Measurements from ENCODE around the gene REXO4. TPM values are rescaled to one million over a fixed set of nuclear protein-coding genes. Genes with fewer than 3 reads are reported as not detected.

REXO4 gene
- 10 to 100 TPM; 20.6 to 28.3 TPM for total RNA-seq

GRCh38 chr9:133417541-133418461 is at the start of gene REXO4:
Gene REXO4 (minus strand): TSS chr9:133418010. CDS start chr9:133417844, 166 bp downstream.
- Mint-ChIP-seq H3K36me3 (peaks cover 20 to 40% of the 10 kb centered on the region in 2 donors), H3K9me3 (no peaks in the 10 kb centered on the region), H3K27ac (peak within 1 kb of the TSS; percentile 97 to 98)
- DNase-seq (ENCODE audit: low spot score in 2 of 2), result peak; percentile 86 to 93
- peak; percentile 84 to 92 for ATAC-seq

DNA sequence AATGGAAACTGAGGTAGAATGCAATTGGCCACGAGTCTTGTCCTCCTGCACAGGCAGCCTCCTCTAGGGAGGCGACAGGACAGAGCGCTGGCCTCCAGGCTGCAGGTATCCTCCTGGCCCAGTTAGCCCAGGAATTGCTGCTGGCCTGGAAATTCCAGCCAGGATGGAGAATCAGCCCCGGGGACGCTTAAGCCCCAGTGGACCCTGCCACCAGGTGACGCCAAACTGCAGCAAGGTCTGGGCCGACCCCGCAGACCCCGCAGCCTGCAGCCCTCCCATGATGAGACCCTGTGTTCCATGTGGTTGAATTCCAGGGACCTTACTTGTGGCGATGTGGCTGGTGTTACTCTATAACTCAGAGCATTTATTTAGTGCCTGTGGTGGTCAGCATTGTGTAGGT is 49.3 kb upstream of the REXO4 start:
- ATAC-seq (no peak), DNase-seq (ENCODE audit: low spot score in 2 of 2) (no peak)
- no peaks in the 10 kb centered on the region for H3K9me3 Mint-ChIP-seq
- no peaks in the 10 kb centered on the region for H3K36me3 Mint-ChIP-seq
- H3K27ac Mint-ChIP-seq, result no peak overlapping the region

DNA sequence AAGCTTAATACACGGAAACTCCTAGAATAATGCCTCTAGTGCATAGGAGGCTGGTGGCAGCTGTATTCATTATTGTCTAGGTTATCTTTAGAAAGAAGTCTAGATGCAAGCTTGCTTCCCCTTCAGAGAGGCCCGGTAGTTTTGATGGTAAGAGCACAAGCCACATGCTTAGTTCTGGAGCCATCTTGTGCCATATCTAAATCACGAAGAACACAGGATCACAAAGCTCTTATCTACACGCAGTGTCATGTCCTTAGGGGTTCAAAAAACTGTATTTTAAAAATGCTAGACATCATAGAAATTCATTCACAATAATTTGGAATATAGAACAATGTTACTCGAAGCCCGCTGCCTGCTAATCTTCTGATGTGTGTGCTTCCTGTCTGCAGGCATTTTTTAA is 48.2 kb upstream of the REXO4 start:
- no peak for DNase-seq (ENCODE audit: low spot score in 2 of 2)
- Mint-ChIP-seq H3K36me3 (no peaks in the 10 kb centered on the region), H3K27ac (no peak overlapping the region), H3K9me3 (no peaks in the 10 kb centered on the region)
- no peak for ATAC-seq

DNA sequence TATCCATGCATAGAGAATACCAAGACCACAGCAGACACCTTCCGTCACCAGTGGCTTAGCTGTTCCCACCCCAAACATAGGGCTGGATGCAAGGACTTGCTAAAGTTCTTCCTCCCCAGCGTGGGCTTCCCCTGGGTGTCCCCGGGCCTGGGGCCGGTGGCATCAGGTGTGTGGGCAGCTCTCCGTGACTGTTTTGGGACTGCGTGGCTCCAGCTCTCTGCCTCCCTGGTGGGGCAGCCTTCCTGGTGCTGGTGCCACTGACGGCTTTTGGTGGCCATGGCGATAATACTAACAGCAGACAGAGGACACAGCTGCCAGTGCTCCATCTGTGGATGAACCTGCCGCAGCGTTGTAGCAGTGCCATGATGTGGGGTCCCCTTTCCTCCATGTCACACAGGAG is 46.8 kb upstream of the REXO4 start:
- DNase-seq (ENCODE audit: low spot score in 2 of 2), result no peak
- no peaks in the 10 kb centered on the region for H3K36me3 Mint-ChIP-seq
- no peaks in the 10 kb centered on the region for H3K9me3 Mint-ChIP-seq
- H3K27ac Mint-ChIP-seq, result no peak overlapping the region
- no peak for ATAC-seq

DNA sequence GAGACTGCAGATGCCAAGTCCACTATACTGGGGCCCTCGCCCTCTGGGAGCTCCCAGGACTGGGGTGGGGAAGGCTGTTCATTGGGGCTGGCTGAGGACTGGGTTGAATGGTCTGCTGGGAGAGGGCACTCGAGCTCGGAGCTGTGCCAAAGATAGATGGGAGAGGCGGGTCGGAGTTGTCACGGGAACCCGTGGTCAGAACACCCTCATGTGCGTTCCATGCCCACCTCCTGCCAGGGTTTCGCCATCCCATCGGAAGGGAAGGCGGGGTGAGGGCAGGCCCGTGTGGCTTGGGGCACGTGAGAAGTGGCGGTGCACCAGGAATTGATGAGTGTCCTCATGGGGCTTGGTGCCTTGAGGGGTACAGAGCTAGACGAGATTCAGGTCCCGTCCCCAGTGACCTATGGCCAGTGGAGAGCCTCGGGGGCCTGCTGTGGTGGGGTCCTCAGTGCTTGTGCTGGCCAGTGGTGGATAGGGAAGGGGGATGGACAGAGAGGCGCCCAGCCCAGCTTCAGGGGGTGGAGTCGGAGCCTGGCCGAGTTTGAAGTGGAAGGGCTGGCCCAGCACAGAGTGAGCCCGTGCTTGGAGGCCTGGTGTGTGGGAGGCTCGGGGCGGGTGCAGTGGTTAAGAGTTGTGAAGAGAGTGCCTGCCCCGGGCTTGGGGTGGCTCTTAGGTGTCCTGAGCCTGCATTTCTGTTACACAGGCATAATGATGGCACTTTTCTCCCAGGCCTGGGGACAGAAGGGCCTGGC is 46.2 kb upstream of the REXO4 start:
- Mint-ChIP-seq H3K36me3 (no peaks in the 10 kb centered on the region), H3K9me3 (no peaks in the 10 kb centered on the region), H3K27ac (no peak overlapping the region)
- DNase-seq (ENCODE audit: low spot score in 2 of 2) (no peak), ATAC-seq (no peak)

GRCh38 chr9:133463234-133463863 is 45.5 kb upstream of the REXO4 start:
- ATAC-seq (no peak), DNase-seq (ENCODE audit: low spot score in 2 of 2) (no peak)
- Mint-ChIP-seq H3K9me3 (no peaks in the 10 kb centered on the region), H3K27ac (no peak overlapping the region), H3K36me3 (no peaks in the 10 kb centered on the region)

GRCh38 chr9:133461975-133462374 is 44.2 kb upstream of the REXO4 start:
- Mint-ChIP-seq H3K9me3 (no peaks in the 10 kb centered on the region), H3K36me3 (no peaks in the 10 kb centered on the region), H3K27ac (peak overlapping the region in 1 of 2 donors; percentile 38)
- no peak for ATAC-seq
- DNase-seq (ENCODE audit: low spot score in 2 of 2), result no peak

DNA sequence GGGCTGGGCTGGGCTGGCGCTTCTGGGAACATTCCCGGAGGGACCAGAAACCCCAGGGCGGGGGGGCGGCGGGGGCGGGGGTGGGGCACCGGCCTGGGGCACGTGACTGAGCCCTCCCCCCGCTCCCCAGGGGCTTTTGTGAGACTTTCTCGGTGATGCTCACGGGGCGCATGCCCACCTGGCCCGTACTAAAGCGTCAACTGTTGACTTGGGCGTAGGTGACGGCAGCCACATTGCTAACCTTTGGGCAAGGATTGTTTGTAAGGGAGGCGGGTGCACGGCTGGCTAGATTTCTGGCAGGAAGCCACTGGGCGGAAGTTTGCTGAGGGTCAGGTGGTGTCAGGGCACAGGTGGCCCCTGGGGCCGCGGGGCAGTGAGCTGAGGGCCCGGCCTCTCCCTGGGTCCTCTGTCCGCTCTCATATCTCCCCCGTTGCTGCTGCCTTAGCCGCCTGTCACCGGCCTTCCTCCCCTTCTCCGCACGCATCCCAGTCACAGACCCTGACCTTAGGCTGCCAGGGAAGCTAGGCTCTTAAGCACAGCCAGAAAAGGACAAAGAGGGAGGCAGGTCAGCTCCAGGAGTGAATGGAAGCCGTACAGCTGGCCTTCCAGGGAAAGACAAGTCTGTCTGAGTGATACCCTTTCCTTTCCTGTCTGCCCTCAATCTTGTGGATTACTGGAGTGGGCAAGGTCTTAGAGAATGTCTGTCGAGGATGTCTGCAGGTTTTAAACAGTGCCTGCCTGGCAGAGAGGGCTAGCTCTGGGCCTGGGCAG is 42.8 kb upstream of the REXO4 start:
- Mint-ChIP-seq H3K9me3 (no peaks in the 10 kb centered on the region), H3K36me3 (no peaks in the 10 kb centered on the region), H3K27ac (peak overlapping the region in 1 of 2 donors; percentile 85)
- DNase-seq (ENCODE audit: low spot score in 2 of 2), result no peak
- ATAC-seq, result no peak

DNA sequence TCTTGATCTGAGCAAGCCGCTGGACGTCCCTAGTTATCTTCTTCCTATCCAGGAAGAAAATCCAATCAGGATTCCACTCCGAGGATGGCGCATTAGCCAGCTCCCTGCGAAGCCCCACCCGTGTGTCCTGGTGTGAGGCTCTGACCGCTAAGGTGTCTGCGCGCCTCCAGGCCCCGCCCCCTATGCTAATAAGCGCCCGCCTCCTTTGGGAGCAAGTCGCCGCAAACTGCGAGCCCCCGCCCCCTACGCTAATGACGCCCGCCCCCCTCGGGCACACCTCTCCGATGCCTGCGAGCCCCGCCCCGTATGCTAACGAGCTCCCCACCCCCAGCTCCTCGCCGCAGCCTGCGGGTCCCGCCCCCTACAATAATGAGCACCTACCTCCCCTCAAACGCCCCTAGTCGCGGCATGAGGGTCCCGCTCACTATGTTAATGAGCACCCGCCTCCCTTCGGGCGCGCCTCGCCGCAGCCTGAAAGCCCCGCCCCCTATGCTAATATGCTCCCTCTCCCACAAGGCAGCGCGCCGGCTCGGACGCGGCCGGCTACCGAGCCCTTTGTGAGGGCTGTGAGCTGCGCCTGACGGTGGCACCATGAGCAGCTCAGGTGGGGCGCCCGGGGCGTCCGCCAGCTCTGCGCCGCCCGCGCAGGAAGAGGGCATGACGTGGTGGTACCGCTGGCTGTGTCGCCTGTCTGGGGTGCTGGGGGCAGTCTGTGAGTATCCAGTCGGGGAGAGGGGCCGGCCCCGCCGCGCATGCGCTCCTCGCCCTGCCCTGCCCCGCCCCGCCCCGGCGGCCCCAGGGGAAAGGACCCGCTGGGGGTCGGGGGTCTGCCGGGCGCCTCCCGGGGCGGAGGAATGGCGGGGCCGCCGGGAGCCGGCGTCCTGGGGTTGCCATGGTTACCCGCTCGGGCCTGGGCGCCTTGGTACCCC is 41.9 kb upstream of the REXO4 start, which contains the start of gene CACFD1:
TSS of gene CACFD1 (plus strand) at position 503 of the 929 bp plus-strand sequence. CDS start at position 592, 89 bp downstream.
- Mint-ChIP-seq H3K36me3 (no peaks in the 10 kb centered on the region), H3K9me3 (no peaks in the 10 kb centered on the region), H3K27ac (peak within 1 kb of the TSS; percentile 44 to 85)
- ATAC-seq (peak; percentile 87 to 89), DNase-seq (ENCODE audit: low spot score in 2 of 2) (peak; percentile 88)

GRCh38 chr9:133458643-133459312 is 41.0 kb upstream of the REXO4 start:
- Mint-ChIP-seq H3K9me3 (no peaks in the 10 kb centered on the region), H3K27ac (no peak overlapping the region), H3K36me3 (no peaks in the 10 kb centered on the region)
- no peak for ATAC-seq
- DNase-seq (ENCODE audit: low spot score in 2 of 2), result no peak

DNA sequence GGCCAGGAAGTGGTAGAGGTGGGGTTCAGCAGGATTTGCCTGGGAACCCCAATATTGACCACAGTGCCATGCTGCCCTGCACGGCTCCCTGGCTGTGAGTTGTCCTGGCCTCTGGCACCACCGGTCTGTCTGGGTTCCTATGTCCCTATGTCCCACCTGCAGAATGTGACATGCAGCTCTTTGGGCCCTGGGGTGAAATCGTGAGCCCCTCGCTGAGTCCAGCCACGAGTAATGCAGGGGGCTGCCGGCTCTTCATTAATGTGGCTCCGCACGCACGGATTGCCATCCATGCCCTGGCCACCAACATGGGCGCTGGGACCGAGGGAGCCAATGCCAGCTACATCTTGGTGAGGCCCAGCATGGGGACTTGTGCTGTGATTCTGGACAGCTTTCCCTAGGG is 39.9 kb upstream of the REXO4 start:
- H3K36me3 Mint-ChIP-seq, result no peaks in the 10 kb centered on the region
- no peaks in the 10 kb centered on the region for H3K9me3 Mint-ChIP-seq
- DNase-seq (ENCODE audit: low spot score in 2 of 2) (no peak), ATAC-seq (no peak)
- no peak overlapping the region for H3K27ac Mint-ChIP-seq

- Mint-ChIP-seq H3K36me3 (no peaks in the 10 kb centered on the region), H3K9me3 (no peaks in the 10 kb centered on the region), H3K27ac (no peak overlapping the region)
- DNase-seq (ENCODE audit: low spot score in 2 of 2), result no peak
- ATAC-seq, result no peak
Measured at GRCh38 chr9:133457233-133457632, 39.4 kb upstream of the REXO4 start.

DNA sequence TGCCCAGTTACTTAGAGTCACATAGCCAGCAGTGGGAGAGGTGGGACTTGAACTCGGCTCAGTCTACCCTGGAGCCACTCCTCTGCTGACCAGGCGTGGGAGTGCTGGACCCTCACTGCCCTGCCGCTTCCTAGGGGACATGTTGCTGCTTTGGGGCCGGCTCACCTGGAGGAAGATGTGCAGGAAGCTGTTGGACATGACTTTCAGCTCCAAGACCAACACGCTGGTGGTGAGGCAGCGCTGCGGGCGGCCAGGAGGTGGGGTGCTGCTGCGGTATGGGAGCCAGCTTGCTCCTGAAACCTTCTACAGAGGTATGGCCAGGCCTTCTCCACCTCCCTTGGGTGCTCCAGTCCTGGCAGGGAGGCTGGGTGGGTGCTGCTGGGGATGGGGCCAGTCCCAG is 38.6 kb upstream of the REXO4 start:
- Mint-ChIP-seq H3K36me3 (no peaks in the 10 kb centered on the region), H3K9me3 (no peaks in the 10 kb centered on the region), H3K27ac (no peak overlapping the region)
- DNase-seq (ENCODE audit: low spot score in 2 of 2) (no peak), ATAC-seq (no peak)

- H3K9me3 Mint-ChIP-seq, result no peaks in the 10 kb centered on the region
- no peak overlapping the region for H3K27ac Mint-ChIP-seq
- H3K36me3 Mint-ChIP-seq, result no peaks in the 10 kb centered on the region
- DNase-seq (ENCODE audit: low spot score in 2 of 2) (no peak), ATAC-seq (no peak)
Measured at GRCh38 chr9:133455936-133456335, 38.1 kb upstream of the REXO4 start.

All from activated naive CD4-positive, alpha-beta T cell treated with anti-CD3 and anti-CD28 coated beads, Interleukin-2, amount 50 U/mL, for 72 hours (primary cell).